Bronchial epithelial cell (primary cell): ENCODE measurements around the gene CPXM1. TPM values are rescaled to one million over a fixed set of nuclear protein-coding genes. Genes with fewer than 3 reads are reported as not detected.
A peak's percentile ranks its signal among the peaks of the same experiment; 100 is the strongest.

Experiments
- DNase-seq: peaks from one replicate; pipeline ENCODE4 v3.0.0-alpha.2; 2010; ENCODE audit warnings: low read depth
- FAIRE-seq: peaks from 2 replicates; lab custom pipeline; 2011; peaks lifted over from hg19 to GRCh38; lab: Jason Lieb, UNC
- H3K27me3 ChIP-seq: 2 replicates; pipeline ENCODE4 v1.5.1; 2011; ENCODE audit warnings: low read length; ENCODE audit not compliant: control insufficient read depth, insufficient read depth
- H3K36me3 ChIP-seq: 2 replicates; pipeline ENCODE4 v1.5.1; 2011; ENCODE audit warnings: low read length; ENCODE audit not compliant: control insufficient read depth, insufficient read depth
- H3K4me3 ChIP-seq: 2 replicates; pipeline ENCODE4 v1.5.1; 2011; ENCODE audit warnings: mild to moderate bottlenecking, low read depth, low read length, control low read depth
- CTCF ChIP-seq: IDR thresholded peaks from 2 replicates; pipeline ENCODE4 v1.5.1; 2011; ENCODE audit warnings: mild to moderate bottlenecking, moderate library complexity, low read length, control low read depth, inconsistent platforms; ENCODE audit not compliant: insufficient read depth, severe bottlenecking
- total RNA-seq: library from RNA; depleted of rRNA; stranded (reverse); fragments of >200 nt; gene quantifications from 2 replicates; pipeline ENCODE4 v1.2.1, GENCODE V29; 2014

CPXM1 gene
- total RNA-seq, 1 donor from 2014 or later = not detected

- no peaks in the 10 kb centered on the region for H3K36me3 ChIP-seq
- H3K27me3 ChIP-seq = peaks cover 26% of the 10 kb centered on the region
- FAIRE-seq (no peak), DNase-seq (no peak)
- TF ChIP-seq CTCF = no peak
- H3K4me3 ChIP-seq = no peak overlapping the region
These were observed 523 bp downstream of the CPXM1 start for GRCh38 chr20:2799688-2800520.

- no peaks in the 10 kb centered on the region for H3K36me3 ChIP-seq
- TF ChIP-seq CTCF = no peak
- DNase-seq (no peak), FAIRE-seq (no peak)
- peaks cover 25% of the 10 kb centered on the region for H3K27me3 ChIP-seq
- H3K4me3 ChIP-seq = no peak overlapping the region
These were observed 1.2 kb downstream of the CPXM1 start for GRCh38 chr20:2799271-2799670.

GRCh38 chr20:2798814-2799213 lies 1.6 kb downstream of the CPXM1 start:
- H3K36me3 ChIP-seq = no peaks in the 10 kb centered on the region
- peak; percentile 11 for DNase-seq
- TF ChIP-seq CTCF = no peak
- peak; percentile 23 for FAIRE-seq
- H3K27me3 ChIP-seq = peaks cover 25% of the 10 kb centered on the region
- no peak overlapping the region for H3K4me3 ChIP-seq

GRCh38 chr20:2798095-2798805 lies 2.2 kb downstream of the CPXM1 start:
- no peak for FAIRE-seq
- no peak for TF ChIP-seq CTCF
- H3K4me3 ChIP-seq = no peak overlapping the region
- no peak for DNase-seq
- H3K27me3 ChIP-seq = peaks cover 25% of the 10 kb centered on the region
- no peaks in the 10 kb centered on the region for H3K36me3 ChIP-seq

- no peak overlapping the region for H3K4me3 ChIP-seq
- FAIRE-seq (no peak), DNase-seq (no peak)
- peaks cover 23% of the 10 kb centered on the region for H3K27me3 ChIP-seq
- H3K36me3 ChIP-seq = no peaks in the 10 kb centered on the region
- no peak for TF ChIP-seq CTCF
These were observed 3.1 kb downstream of the CPXM1 start for GRCh38 chr20:2797136-2797983.
